Endodermal cell (in vitro differentiated cells): Measurements from ENCODE around the gene CNTN1. TPM values are rescaled to one million over a fixed set of nuclear protein-coding genes. Genes with fewer than 3 reads are reported as not detected.

Experiments used
- DNase-seq: peaks from one replicate; pipeline ENCODE4 v3.0.0-alpha.2; 2017
- H3K27ac ChIP-seq: 2 replicates; pipeline ENCODE4 v1.5.1; 2013; ENCODE audit warnings: mild to moderate bottlenecking, low read depth, low read length, moderate library complexity
- H3K27me3 ChIP-seq: 2 replicates; pipeline ENCODE4 v1.6.1; 2013; ENCODE audit warnings: mild to moderate bottlenecking, low read length, moderate library complexity; ENCODE audit not compliant: insufficient read depth, control insufficient read depth, poor library complexity, severe bottlenecking
- H3K36me3 ChIP-seq: 2 replicates; pipeline ENCODE4 v1.7.0; 2013; ENCODE audit warnings: mild to moderate bottlenecking, low read length, moderate library complexity; ENCODE audit not compliant: control insufficient read depth, insufficient read depth
- H3K4me1 ChIP-seq: one replicate; pipeline ENCODE4 v1.7.0; 2013; ENCODE audit warnings: low read length; ENCODE audit not compliant: control insufficient read depth, insufficient read depth
- H3K4me3 ChIP-seq: 2 replicates; pipeline ENCODE4 v1.5.1; 2013; ENCODE audit warnings: mild to moderate bottlenecking, low read length, moderate library complexity
- H3K9ac ChIP-seq: 2 replicates; pipeline ENCODE4 v1.6.1; 2013; ENCODE audit warnings: mild to moderate bottlenecking, low read length, moderate library complexity; ENCODE audit not compliant: poor library complexity, severe bottlenecking; ENCODE audit errors: extremely low read depth
- H3K9me3 ChIP-seq: 2 replicates; pipeline ENCODE4 v1.6.1; 2013; ENCODE audit warnings: mild to moderate bottlenecking, low read length, moderate library complexity; ENCODE audit not compliant: control insufficient read depth
- H3K27ac Mint-ChIP-seq: 2 replicates; pipeline ENCODE4 v1.8.0; 2020; ENCODE audit warnings: mixed read lengths
- H3K27me3 Mint-ChIP-seq: 2 replicates; pipeline ENCODE4 v1.8.0; 2021; ENCODE audit warnings: mild to moderate bottlenecking, mixed read lengths; ENCODE audit not compliant: insufficient read depth
- H3K36me3 Mint-ChIP-seq: 2 replicates; pipeline ENCODE4 v1.8.0; 2020; ENCODE audit warnings: low read depth, mixed read lengths
- H3K4me1 Mint-ChIP-seq: 2 replicates; pipeline ENCODE4 v1.8.0; 2020; ENCODE audit warnings: mixed read lengths
- H3K4me3 Mint-ChIP-seq: 2 replicates; pipeline ENCODE4 v1.8.0; 2020; ENCODE audit warnings: mild to moderate bottlenecking, moderate library complexity, mixed read lengths
- H3K9me3 Mint-ChIP-seq: 2 replicates; pipeline ENCODE4 v1.8.0; 2020; ENCODE audit warnings: mild to moderate bottlenecking, mixed read lengths
- CTCF ChIP-seq: fragments of 200-600 bp; sonication (generic); conservative IDR thresholded peaks from 2 replicates; pipeline ENCODE4 v1.5.0; 2021; ENCODE audit warnings: antibody characterized with exemption, mild to moderate bottlenecking
- WGBS, 2 experiments: methylation state at CpG; one replicate each; pipeline versions ENCODE4 v1.1.5 to v1.1.7; 2013; ENCODE audit warnings: missing lambda C conversion rate in 2 of 2, mixed read lengths in 1 of 2; ENCODE audit not compliant: insufficient coverage in 1 of 2, insufficient read length in 1 of 2; 5-methylcytosine and 5-hydroxymethylcytosine counted together
- total RNA-seq, 2 donors: library from RNA; stranded (reverse); fragmentation: NEBNext Ultra II Directional in 1 of 2; extraction: Animal tissue kit (Norgen Biotek cat#: 25700) in 1 of 2; gene quantifications; 2 replicates in 1 of 2; 3 replicates in 1 of 2; pipeline ENCODE4 v1.2.1, GENCODE V29; 2021

CNTN1 gene
- total RNA-seq, 2 donors from 2014 or later = 8.4 to 8.6 TPM

- Mint-ChIP-seq H3K9me3 (no peaks in the 10 kb centered on the region), H3K4me3 (no peak overlapping the region), H3K36me3 (no peaks in the 10 kb centered on the region), H3K27me3 (no peaks in the 10 kb centered on the region), H3K4me1 (peaks cover 31% of the 10 kb centered on the region), H3K27ac (no peak overlapping the region)
- Histone ChIP-seq H3K9ac (no peak overlapping the region), H3K4me3 (no peak overlapping the region), H3K27me3 (no peaks in the 10 kb centered on the region), H3K9me3 (no peaks in the 10 kb centered on the region), H3K27ac (no peak overlapping the region), H3K36me3 (no peaks in the 10 kb centered on the region), H3K4me1 (no peaks in the 10 kb centered on the region)
- 46% methylated on average over 2 of the region's 4 CpGs; no CpG with 5 or more reads in 1 of the 2 experiments for WGBS, 2 experiments
- no peak for DNase-seq
- TF ChIP-seq CTCF = no peak
Observed at GRCh38 chr12:40892528-40892927, 200.3 kb downstream of the CNTN1 start.

- Mint-ChIP-seq H3K4me3 (no peak overlapping the region), H3K9me3 (no peaks in the 10 kb centered on the region), H3K36me3 (no peaks in the 10 kb centered on the region), H3K4me1 (peaks cover 7% of the 10 kb centered on the region), H3K27me3 (no peaks in the 10 kb centered on the region), H3K27ac (no peak overlapping the region)
- Histone ChIP-seq H3K9ac (no peak overlapping the region), H3K9me3 (no peaks in the 10 kb centered on the region), H3K36me3 (no peaks in the 10 kb centered on the region), H3K27ac (no peak overlapping the region), H3K4me1 (no peaks in the 10 kb centered on the region), H3K27me3 (no peaks in the 10 kb centered on the region), H3K4me3 (no peak overlapping the region)
- WGBS, 2 experiments = 92 to 94% methylated on average over 3 of the region's 3 CpGs
- no peak for TF ChIP-seq CTCF
- DNase-seq = no peak
Observed at GRCh38 chr12:40898505-40898904, 206.3 kb downstream of the CNTN1 start.

- no peak overlapping the region for H3K4me3 Mint-ChIP-seq
- no peaks in the 10 kb centered on the region for H3K36me3 Mint-ChIP-seq
- H3K27ac Mint-ChIP-seq = no peak overlapping the region
- H3K27ac ChIP-seq = no peak overlapping the region
- no peak overlapping the region for H3K9ac ChIP-seq
- no peak for TF ChIP-seq CTCF
- H3K4me1 ChIP-seq = no peaks in the 10 kb centered on the region
- no peaks in the 10 kb centered on the region for H3K9me3 Mint-ChIP-seq
- H3K4me3 ChIP-seq = no peak overlapping the region
- peak; percentile 56 for DNase-seq
- no peaks in the 10 kb centered on the region for H3K27me3 Mint-ChIP-seq
- no peaks in the 10 kb centered on the region for H3K4me1 Mint-ChIP-seq
- 64 to 80% methylated on average over 1 of the region's 1 CpG for WGBS, 2 experiments
- no peaks in the 10 kb centered on the region for H3K27me3 ChIP-seq
- no peaks in the 10 kb centered on the region for H3K36me3 ChIP-seq
- H3K9me3 ChIP-seq = no peaks in the 10 kb centered on the region
Observed at GRCh38 chr12:40903040-40903439, 210.8 kb downstream of the CNTN1 start.
